ENCODE results near the gene CDK14. TPM values are rescaled to one million over a fixed set of nuclear protein-coding genes. Genes with fewer than 3 reads are reported as not detected.

The CDK14 gene
- total and polyA plus RNA-seq, 2 of the 8 experiments (the other 6 are each of a cell fraction or from before 2014, with no cell fraction given) = 5.5 to 47.3 TPM

- Histone ChIP-seq H3K79me2 (ENCODE audit: control insufficient read depth in 1 of 2, insufficient read depth in 2 of 2, low read length in 2 of 2) (no peaks in the 10 kb centered on the region), H3K27me3 (replicated peaks in 1 of 4; ENCODE audit: control insufficient read depth in 3 of 4, extremely low read depth in 1 of 4, insufficient read depth in 3 of 4, low read length in 3 of 4) (no peaks in the 10 kb centered on the region), H2BK20ac (ENCODE audit: low read length) (no peak overlapping the region), H2BK5ac (ENCODE audit: low read depth, low read length) (no peak overlapping the region), H2BK120ac (replicated peaks; ENCODE audit: low read depth, low read length) (no peak overlapping the region), H3K23ac (ENCODE audit: insufficient read length) (no peak overlapping the region), H3K9me3 (ENCODE audit: insufficient read depth in 2 of 2, low read depth in 1 of 2, low read length in 1 of 2) (peaks cover 5 to 7% of the 10 kb centered on the region in 2 experiments; a peak in 2 of 4 replicates), H3K23me2 (ENCODE audit: low read depth, low read length) (no peaks in the 10 kb centered on the region), H3K36me3 (ENCODE audit: control insufficient read depth in 2 of 4, insufficient read depth in 4 of 4, low read length in 3 of 4) (no peaks in the 10 kb centered on the region; a peak in 2 of 8 replicates), H4K8ac (ENCODE audit: extremely low read depth, insufficient read depth, low read length) (no peak overlapping the region), H4K5ac (ENCODE audit: insufficient read length, low read depth, low read length) (no peak overlapping the region), H3K14ac (ENCODE audit: insufficient read length) (no peak overlapping the region), H2BK15ac (ENCODE audit: low read length) (no peak overlapping the region), H3K4ac (replicated peaks; ENCODE audit: insufficient read length, low read depth, low read length) (no peak overlapping the region), H3K79me1 (ENCODE audit: low read depth, low read length) (no peaks in the 10 kb centered on the region), H3K56ac (replicated peaks; ENCODE audit: insufficient read length, low read depth, low read length) (no peak overlapping the region), H3K4me2 (ENCODE audit: insufficient read depth in 1 of 2, low read depth in 2 of 2, low read length in 2 of 2) (no peak overlapping the region), H2BK12ac (ENCODE audit: low read depth, low read length) (no peak overlapping the region), H3K4me3 (ENCODE audit: extremely low read depth in 1 of 4, insufficient read depth in 2 of 4, low read depth in 3 of 4, low read length in 4 of 4) (no peak overlapping the region), H3K9ac (replicated peaks in 1 of 4; ENCODE audit: extremely low read depth in 1 of 4, low read depth in 3 of 4, low read length in 3 of 4) (no peak overlapping the region), H2AFZ (ENCODE audit: low read length) (no peak overlapping the region), H3K18ac (ENCODE audit: extremely low read depth, low read length) (no peak overlapping the region), H3K27ac (ENCODE audit: low read depth, low read length) (no peak overlapping the region), H4K20me1 (replicated peaks in 1 of 2; ENCODE audit: control insufficient read depth in 1 of 2, insufficient read depth in 2 of 2, low read length in 2 of 2) (no peaks in the 10 kb centered on the region), H4K91ac (replicated peaks; ENCODE audit: insufficient read length, low read length) (no peak overlapping the region), H3K4me1 (replicated peaks in 1 of 4; ENCODE audit: control insufficient read depth in 3 of 4, insufficient read depth in 4 of 4, low read length in 3 of 4) (peaks cover 0 to 4% (median under 1%) of the 10 kb centered on the region in 4 experiments; a peak in 2 of 7 replicates), H2AK5ac (ENCODE audit: low read depth, low read length) (no peak overlapping the region)
- POLR2A ChIA-PET (ENCODE audit: partially characterized antibody) = interaction anchor here (0.6 kb wide), 1 partner anchor 144 kb away, joined by 5 read pairs; no protein-coding TSS in a partner anchor
- no peak for FAIRE-seq
- no peak for TF ChIP-seq RXRA (IDR thresholded peaks at IDR 0.05; ENCODE audit: insufficient read depth, low read depth, low read length)
- TF ChIP-seq TAF7 (optimal IDR thresholded peaks at IDR 0.05; ENCODE audit: borderline replicate concordance, low read depth, low read length) = no peak
- no peak for TF ChIP-seq RAD21 (IDR thresholded peaks at IDR 0.05 in 1 of 2, conservative IDR thresholded peaks at IDR 0.05 in 1 of 2; ENCODE audit: low read depth in 2 of 2, low read length in 2 of 2)
- no peak for TF ChIP-seq SIRT6 (IDR thresholded peaks at IDR 0.05; ENCODE audit: low read length)
- no peak for TF ChIP-seq SP1 (IDR thresholded peaks at IDR 0.05; ENCODE audit: low read depth, low read length)
- no peak for TF ChIP-seq SUZ12 (IDR thresholded peaks at IDR 0.05; ENCODE audit: low read length)
- TF ChIP-seq RFX5 (IDR thresholded peaks at IDR 0.05; ENCODE audit: borderline replicate concordance, low read depth, low read length) = no peak
- 90% methylated on average over 4 of the region's 4 CpGs; no CpG with 5 or more reads in 1 of the 2 experiments for WGBS, 2 experiments (ENCODE audit: extremely low coverage in 1 of 2, insufficient coverage in 1 of 2, insufficient read length in 1 of 2, insufficient replicate concordance in 2 of 2, low coverage in 1 of 2, low lambda C conversion rate in 2 of 2, missing lambda C conversion rate in 1 of 2)
- CTCF ChIA-PET (ENCODE audit: partially characterized antibody) = interaction anchor here (0.6 to 2.1 kb wide), 3 partner anchors 19 to 259 kb away, joined by 3 to 5 read pairs (median 4); no protein-coding TSS in a partner anchor
- no peak for DNase-seq (ENCODE audit: low read depth in 1 of 2, low spot score in 2 of 2)
These were observed 372.8 kb downstream of the CDK14 start for GRCh38 chr7:90968871-90969270.
